ENCODE results near the gene GOLM1.
"Not testable (repeated sequence)": the region's sequence is repeated elsewhere in the genome, so short reads cannot be mapped to it uniquely, and the experiment has no call there.

The GOLM1 gene, protein sequence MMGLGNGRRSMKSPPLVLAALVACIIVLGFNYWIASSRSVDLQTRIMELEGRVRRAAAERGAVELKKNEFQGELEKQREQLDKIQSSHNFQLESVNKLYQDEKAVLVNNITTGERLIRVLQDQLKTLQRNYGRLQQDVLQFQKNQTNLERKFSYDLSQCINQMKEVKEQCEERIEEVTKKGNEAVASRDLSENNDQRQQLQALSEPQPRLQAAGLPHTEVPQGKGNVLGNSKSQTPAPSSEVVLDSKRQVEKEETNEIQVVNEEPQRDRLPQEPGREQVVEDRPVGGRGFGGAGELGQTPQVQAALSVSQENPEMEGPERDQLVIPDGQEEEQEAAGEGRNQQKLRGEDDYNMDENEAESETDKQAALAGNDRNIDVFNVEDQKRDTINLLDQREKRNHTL

DNA sequence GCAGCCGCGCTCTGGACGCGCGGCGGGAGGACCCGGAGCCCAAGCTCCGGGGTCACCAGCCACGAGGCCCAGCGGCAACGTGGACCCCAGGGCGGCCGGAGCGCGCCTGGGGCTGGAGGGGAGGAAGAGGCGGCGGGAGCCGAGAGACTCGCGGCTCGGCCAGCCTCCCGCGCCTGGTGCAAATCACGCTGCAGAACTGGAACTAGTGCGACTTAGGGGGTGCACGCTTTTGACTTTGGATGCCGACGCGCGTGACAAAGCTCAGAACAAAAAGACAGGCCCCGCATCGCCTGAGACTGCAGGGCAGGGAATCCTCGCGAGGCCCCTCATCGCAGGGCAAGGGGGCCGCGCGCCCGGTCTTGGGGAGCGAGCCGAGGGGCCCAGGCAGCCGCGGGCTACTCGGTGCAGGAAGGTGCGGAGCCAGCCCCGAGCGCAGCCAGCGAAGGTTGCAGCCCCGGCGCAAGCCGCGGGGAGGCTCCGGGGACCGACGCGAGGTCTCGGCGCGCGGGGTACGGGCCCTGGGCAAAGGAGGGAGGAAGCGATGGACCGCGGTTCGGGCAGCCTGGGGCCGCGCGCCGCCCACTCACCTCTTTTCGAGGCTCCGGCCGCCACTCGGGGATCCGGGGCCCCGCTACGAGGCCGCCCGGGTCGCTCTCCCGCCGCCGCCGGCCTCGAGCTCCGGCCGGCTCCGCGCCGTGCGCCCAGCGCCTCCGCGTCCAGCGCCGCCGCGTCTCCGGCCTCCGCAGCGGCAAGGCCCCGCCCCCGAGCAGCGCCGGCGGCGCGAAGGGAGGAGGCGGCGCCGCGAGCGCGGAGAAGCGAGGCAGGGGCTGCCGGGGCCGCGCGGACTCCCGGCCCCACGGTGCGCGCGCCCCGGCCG, at the start of gene GOLM1:
Gene GOLM1 (minus strand): TSS at position 735 of the 877 bp plus-strand sequence. CDS start 20,238 bp downstream, outside the sequence.
- DNase-seq = no peak

DNA sequence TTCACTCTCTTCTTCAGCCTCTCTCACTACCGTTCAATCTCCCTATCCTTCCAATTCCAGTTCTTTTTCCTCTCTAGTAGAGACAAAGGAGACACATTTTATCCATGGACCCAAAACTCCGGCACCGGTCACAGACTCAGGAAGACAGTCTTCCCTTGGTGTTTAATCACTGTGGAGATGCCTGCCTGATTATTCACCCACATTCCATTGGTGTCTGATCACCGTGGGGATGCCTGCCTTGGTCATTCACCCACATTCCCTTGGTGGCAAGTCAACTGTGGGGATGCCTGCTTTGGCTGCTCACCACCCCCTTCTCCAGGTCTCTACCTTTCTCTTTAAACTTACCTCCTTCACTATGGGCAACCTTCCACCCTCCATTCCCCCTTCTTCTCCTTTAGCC, 47.3 kb upstream of the GOLM1 start:
- DNase-seq = not testable (repeated sequence)

DNA sequence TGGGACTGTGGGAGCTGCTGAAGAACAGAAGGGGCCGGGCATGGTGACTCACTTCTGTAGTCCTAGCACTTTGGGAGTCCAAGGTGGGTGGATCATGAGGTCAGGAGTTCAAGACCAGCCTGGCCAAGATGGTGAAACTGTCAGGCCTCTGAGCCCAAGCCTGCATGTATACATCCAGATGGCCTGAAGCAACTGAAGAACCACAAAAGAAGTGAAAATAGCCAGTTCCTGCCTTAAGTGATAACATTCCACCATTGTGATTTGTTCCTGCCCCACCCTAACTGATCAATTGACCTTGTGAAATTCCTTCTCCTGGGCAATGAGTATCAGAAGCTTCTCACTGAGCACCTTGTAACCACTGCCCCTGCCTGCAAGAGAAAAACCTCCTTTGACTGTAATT, 46.6 kb upstream of the GOLM1 start:
- DNase-seq = not testable (repeated sequence)

DNA sequence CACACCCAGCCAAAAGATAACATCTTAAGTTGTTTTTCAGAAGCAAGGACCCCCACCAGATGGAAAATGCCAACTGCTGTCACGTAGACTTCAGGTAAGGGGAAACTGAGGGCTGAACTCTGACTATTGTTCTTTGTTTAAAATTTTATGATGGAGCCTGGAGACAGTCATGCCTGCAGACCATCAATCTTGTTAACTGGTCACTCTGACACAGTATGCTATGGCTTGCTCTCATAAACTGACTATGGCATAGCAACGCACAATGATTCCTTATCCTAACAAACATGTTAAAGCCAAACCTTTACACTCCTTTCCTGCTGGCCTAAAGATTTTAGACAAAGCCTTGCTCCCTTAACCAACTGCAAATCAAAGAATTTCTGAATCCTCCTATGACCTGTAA, 43.6 kb upstream of the GOLM1 start:
- DNase-seq = no peak

DNA sequence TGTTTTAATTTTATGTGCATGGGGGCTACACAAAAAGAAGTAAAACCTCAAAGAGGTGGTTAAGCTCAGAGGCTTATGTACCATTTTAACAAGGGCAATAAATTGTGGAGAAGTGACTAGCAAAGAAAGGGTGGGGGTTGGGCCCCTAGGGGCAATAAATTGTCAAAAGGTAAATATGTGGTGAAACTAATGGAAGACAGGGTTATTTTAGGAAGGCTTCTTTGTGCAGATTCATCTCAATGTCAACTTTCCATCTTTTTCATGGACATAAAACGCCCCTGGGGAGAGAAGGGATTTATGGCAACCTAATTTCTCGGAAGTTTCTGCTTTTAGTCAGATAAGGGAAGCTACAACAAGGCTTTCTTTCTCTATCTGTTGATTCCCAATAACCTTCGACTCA, 42.5 kb upstream of the GOLM1 start:
- peak; percentile 69 for DNase-seq

DNA sequence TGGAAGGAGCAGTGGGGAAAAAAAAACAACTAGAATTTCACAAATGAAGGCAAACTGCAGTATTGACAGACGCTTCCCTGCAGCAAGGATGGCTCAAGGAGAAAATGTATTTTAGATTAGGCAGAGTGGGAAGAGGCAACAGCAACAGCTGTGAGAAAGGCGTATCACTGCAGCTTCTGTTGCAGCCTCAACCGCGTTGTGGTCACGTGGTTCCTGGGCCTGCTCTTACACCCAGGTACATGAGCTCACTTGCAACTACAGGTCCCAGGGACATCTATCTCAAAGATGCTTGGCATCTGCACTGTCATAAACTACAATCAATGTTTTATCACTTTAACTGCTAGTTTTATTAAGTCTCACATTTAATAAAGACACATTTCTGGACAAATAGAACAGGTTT, 36.0 kb upstream of the GOLM1 start:
- no peak for DNase-seq

DNA sequence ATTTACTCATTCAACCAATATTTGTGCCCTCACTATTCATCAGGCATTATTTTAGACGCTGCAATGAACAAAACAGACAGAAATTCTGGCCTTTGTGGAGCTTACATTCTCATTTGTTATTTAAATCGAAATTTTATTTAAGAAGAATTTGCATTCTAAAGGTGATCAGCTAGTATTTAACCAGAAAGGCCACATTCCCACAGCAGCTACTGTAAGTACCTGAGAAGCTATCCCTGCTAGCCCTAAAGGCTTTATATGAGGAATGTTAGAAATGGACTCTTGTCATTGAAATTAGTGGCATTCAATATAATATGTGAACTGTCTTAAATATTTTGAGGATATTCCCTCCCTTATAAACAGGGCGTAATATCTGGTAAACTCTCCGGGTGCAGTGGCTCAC, 35.0 kb upstream of the GOLM1 start:
- DNase-seq = no peak

DNA sequence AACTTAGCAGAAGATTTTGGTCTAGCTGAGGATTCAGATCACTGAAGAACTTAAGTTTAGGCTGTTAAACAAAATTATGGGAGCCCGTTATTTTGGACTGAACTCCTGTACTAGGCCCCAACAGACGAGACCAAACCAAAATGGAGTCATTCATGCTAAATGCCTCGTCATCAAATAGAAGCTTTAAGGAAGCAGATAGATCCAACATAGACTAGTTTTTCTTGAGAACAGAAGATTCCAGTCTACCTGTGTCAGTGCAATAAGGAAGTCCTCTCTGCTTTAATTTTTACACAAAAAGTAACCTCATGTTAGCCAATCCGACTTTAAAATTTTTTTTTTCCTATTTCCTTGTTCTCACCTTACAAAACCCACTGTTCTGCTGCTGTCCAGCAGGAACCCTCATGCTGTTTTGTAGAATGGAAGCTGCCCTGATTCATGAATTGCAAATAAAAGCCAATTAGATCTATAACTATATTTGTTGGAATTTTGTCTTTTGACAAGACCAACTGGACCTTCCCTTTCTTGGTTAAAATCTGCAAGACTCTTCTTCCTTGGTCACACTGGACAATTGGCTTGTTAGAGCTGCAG, 29.0 kb upstream of the GOLM1 start:
- DNase-seq = no peak

DNA sequence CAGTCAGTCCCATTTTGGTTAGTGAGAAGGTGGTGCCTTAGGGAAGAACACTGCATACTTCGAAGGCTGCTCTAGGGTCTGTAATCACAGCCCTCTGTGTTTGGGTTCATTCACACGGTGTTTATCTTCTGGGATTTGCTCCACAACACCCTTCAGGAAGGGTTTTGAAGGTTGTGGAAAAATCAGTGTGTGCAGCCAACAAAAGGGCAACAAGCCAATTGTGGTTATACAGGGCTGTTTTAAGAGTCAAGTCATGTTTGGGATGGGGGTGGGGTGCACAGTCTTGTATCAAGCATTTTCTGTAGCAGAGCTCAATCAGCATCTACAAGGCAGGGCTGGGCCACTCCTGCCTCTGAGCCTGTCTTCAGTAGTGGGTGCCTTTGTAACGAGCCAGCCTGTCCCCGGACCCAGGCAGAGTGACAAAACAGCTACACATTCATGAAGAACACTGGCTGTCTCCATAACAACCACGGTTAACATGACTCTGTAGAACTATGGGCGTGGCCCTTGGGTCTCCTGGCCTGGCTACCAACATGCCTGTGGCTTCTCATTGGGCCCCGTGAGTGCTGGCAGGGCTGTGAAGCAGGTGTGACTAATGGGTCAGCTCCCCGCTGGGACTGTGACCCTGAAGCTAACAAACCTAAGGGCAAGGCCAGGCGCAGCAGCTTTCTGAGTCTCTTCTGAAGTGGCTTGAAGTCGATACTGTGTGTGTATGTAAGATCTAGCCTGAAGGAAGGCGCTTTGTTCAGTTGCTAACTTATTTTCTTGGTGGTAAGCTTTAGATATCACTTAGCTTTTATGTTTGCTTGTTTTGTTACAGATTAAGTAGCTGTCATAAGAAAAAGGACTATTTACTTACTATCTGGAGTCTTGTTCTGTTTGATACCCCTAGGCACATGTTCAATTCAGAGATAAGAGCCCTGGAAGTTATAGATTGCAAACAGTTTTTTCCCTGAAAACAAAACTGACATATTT, 27.9 kb upstream of the GOLM1 start:
- peak; percentile 86 for DNase-seq

DNA sequence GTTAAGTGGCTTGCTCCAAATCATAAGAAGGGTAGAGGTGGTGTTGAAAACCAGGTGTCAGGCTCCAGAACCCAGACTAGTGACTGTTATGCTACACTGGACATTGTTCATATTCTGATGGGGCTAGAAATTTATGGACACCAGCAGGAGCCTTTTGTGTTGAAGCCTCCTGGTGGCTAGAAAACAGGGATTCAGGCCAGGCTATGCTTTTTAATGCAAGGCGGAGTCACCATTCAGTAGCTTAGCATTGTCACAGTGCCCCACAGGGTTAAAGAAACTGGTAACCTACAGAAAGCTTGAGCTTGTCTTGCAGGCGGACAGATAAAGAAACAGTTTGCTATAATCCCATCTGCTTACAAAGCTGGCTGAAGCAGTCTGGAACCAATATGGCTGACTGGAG, 23.0 kb upstream of the GOLM1 start:
- no peak for DNase-seq

DNA sequence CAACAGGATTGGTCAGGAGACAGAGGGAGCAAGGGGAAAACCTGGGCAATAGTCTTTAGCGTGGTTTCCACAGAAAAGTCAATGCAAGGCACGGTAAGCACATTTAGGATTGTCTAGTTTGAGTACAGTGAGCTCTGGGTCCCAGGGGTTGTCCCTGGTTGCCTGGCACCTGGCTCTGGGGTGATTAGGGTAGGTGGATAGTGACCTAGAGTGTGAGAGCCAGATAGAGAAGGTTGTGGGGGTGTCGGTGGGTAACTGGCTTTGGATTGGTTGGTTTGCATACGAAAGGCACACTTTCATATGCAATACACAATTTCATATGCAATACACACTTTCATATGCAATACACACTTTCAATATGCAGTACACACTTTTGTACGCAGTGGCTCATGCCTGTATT, 20.1 kb upstream of the GOLM1 start:
- no peak for DNase-seq

DNA sequence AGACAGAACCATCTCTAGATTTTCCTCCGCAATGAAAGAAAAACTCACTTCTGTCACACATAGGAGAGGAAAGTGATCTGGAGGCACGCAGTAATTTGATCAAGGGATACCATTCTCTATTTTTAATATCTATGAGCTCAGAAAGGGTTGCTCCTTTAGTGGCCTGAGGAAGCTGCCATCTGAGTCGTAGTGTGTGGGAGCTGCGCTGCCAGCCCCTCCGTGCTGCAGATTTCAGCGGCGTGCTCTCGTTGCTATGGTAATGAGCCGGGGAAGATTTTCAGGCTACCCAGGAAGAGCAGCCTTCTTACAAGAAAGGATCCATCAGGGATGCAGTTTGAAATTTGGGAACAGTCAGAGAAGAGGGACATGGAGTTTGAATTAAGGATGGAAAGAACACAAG, 17.1 kb upstream of the GOLM1 start:
- no peak for DNase-seq

DNA sequence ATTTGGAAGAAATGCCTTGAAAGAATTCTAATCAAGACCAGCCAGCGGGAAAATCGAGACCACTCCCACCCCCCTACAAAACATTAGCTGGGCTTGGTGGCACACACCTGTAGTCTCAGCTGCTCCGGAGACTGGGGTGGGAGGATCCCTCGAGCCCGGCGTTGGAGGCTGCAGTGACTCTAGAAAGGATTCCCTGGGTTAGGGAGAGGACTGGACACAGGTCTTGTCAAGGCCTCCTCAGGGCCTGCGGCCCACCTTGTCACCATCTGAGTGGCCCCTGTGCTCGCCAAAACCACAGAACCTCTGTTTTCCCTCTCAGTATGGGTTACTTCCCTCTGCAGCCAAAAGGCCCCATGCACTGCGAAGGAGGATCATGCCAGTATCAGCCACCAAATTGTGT, 16.5 kb upstream of the GOLM1 start:
- no peak for DNase-seq

DNA sequence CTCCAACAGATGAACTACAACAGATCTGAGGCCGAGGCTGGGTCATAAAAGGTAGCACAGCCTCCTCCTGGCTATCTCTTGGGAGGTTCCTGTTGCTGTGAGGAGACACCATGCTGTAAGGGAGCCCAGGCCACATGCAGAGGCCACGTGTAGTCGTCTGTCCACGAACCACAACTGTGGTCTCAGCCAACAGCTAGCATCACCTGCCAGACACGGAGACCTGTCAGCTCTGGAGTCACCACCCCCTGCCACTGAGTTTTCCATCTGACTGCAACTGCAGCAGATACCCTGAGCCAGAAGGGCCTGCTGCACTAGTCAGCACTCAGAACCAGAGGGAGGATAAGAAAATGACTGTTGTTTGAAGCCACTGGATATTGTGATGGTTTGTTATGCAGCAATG, 12.7 kb upstream of the GOLM1 start:
- DNase-seq = no peak

DNA sequence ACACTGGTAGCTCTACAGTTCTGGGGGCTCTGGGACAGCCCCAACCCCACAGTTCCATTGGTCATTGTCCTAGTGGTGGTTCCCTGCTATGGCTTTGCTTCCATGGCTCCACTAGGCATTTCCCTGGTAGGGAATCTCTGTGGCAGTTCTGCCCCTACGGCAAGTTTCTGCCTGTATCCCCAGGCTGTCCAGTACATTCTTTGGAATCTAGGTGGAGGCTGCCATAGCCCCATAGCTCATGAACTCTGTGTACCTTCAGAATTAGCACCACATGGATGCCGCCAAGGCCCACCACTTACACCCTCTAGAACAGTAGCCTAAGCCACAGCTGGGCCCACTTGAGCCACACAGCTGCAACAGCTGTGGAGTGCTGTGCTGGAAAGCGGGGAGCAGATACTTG, 3.3 kb upstream of the GOLM1 start:
- no peak for DNase-seq

DNA sequence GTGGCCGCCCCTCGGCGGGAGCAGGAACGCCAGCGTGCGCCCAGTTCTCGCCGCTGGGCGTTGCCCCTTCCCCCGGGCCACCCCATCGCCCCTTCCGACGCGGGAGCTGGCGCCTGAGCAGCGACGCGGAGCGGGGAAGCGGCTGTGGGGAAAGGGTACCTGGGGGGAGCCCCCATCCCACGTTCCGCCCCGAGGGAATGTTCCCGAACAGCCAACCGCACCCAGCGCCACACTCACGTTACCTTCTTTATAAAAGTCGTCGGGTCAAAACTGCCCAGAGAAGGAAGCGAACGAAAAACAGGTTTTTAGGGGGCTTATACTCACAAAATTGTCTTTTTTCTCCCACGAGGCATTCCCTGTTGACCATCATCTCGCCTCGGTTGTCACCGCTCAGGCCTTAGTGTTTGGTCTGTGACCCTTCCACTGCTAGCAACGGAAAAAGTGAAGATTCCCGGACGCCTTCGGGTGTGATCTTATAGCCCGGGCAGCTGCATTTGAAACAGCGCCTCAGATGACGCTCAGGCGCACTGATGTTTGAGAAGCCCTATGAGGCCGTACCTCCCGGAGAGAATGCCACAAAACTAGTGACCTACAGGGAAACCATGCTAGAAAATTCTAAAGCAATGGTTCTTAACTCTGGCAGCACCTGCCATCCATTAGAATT, 475 bp upstream of the GOLM1 start:
- DNase-seq = no peak

DNA sequence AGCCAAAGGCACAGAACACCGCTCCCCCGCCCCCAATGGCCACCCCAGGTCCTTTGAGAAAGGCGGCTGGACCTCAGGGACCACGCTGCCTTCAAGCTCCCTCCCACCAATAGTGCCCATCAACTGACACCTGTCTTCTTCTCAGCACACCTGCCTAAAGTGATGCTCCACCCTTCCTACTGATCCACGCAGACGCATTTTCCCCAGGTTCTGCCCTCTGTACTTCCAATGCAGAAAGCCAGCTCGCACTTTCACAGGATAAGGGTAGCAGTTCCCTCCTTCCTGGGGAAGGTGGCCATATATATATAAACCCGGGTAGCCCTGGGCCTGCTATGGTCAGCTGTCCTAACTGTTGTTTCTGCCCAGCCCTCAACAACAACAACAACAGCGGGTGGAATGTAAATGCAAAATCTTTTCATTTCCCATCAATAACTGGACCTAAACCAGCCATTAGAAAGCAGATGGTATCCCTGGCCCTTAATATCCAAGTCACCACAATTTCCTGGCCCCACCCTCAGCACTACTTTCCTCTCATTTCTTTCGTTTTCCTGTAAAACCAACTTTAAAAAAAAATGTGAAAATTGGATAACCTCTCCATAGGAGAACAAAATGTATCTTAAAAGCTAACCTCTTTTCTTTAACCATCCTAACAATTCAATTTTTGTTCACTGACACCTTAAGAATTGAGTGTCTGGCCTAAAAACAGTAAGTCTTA, 1.7 kb downstream of the GOLM1 start:
- DNase-seq = no peak

DNA sequence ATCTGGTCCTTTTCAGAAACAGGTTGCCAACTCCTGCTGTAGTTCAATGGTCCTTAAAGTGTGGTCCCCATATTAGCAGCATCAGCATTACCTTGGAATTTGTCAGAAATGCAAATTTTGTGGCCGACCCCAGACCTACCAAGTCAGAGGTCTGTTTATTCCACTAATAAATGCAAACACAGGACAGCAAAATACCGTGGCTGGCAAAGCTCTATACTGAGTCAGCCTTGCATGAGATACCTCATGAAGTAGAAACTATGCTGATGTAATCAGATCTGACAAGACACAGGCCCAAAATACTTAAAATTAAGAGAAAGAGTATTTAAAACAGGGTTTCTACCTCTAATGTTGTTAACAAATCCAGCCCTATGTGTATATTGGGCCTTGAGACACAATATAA, 3.0 kb downstream of the GOLM1 start:
- no peak for DNase-seq

DNA sequence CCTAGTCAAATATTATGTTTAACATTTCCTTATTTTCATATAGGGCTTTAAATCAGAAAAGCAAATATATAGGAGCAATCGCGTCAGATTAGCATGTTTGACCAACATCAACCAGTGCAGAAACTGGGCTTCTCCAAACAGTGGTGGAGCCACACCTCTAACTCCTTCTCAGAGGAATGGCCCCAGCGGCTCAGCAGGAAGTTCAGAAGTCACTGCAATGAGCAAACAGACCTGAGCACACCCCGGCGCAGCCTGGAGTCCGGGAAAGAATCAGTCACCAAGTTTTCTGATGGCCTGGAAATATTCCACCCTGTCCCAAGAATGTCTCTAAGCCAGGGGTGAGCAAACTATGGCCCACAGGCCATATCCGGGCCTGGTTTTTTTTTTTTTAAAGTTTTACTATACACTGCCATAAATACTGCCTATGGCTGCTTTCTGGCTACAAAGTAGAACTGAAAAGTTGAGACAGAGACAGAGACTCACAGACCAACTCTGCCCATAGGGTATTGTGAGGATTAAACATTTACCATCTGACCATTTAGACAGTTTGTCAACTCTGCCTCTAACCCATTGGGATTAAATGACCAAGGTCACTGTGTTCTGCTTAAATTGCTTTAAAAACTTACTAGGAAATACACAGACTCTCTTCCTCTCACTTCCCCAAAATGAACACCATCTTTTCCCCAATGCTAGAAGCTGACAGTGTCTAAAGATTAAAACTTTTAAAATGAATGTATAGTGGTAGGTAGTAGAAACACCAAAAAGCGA, 5.4 kb downstream of the GOLM1 start:
- no peak for DNase-seq

DNA sequence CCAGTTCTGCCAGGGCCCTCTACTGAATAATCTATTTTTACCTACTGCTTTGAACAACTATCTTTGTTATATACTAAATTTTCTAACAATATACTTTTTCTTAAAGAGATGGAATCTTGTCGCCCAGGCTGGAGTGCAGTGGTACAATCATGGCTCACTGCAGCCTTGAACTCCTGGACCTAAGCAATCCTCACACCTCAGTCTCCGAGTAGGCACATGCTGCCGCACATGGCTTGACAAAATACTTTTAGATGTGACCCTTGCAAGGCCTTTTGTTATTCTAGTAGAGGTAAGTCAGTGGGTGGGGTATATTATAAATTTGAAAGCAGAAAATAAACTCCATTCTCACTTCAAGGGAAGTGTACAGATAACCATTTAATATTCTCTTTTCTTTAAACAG, 7.9 kb downstream of the GOLM1 start:
- DNase-seq = no peak

DNA sequence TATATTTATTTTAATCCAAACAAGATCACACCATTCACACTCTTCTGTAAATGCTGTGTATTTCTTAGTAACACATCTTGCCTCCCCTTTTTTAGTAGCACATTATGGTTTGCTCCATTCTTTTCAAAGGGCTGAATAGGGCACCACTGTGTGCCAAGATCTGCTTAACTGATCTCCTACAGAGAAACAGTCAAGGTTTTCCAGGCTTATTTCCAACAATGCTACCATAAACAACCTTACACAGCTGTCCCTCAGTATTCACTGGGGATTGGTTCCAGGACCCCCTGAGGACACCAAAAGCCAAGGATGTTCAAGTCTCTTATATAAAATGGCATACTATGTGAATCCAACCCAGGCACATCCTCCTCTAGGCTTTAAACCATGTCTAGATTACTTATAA, 16.5 kb downstream of the GOLM1 start:
- DNase-seq = no peak

Data from NCI-H187 treated with DMSO at 0.1 percent for 48 hours (cell line).